ENCODE results near the gene CASQ2.

Gene CASQ2

DNA sequence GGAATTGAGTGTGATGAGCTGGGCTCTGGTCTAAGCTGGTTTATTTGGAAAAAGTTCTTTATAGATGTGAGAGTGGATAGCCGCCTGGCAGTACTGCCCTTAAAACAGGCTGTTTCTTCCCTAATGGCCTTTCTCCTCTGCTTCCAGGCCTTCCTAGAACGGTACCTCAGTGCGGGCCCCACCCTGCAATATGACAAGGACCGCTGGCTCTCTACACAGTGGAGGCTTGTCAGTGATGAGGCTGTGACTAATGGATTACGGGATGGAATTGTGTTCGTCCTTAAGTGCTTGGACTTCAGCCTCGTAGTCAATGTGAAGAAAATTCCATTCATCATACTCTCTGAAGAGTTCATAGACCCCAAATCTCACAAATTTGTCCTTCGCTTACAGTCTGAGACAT, 77.5 kb downstream of the CASQ2 start:
- DNase-seq: no peak

DNA sequence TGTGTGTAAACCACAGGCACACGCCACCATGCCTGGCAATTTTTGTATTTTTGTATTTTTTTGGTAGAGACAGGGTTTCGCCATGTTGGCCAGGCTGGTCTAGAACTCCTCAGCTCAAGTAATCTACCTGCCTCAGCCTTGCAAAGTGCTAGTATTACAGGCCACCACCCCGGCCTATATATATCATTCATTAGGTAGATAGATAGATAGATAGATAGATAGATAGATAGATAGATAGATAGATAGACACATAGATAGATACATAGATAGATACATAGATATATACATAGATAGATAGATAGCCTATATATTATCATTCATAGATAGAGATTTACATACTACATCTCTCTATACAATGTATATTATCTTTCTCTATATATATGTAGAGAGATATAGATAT, 80.8 kb downstream of the CASQ2 start:
- DNase-seq: no peak

DNA sequence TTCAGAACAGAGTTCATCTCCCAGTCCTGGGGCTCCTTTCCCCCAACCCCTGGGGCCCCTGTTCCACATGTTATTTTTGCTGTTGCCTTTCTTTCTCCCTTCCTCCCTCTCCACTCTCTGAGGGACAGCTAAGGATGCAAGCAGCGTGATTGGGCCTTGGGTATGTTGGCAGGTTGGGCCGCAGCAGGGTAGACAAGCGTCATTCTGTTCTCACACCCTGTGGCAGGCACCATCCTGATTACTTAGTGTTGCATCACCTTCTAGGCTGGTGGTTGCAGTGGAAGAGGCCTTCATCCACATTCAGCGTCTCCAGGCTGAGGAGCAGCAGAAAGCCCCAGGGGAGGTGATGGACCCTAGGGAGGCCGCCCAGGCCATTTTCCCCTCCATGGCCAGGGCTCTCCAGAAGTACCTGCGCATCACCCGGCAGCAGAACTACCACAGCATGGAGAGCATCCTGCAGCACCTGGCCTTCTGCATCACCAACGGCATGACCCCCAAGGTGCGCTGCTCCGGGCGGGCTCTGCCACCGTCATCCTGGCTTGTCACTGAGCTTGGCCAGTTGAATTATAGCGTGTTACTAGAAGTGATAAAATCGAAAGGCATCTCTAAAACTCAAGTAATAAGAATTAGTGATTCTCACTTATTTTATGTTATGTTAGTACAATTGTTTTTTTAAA, 83.3 kb downstream of the CASQ2 start:
- no peak for DNase-seq

DNA sequence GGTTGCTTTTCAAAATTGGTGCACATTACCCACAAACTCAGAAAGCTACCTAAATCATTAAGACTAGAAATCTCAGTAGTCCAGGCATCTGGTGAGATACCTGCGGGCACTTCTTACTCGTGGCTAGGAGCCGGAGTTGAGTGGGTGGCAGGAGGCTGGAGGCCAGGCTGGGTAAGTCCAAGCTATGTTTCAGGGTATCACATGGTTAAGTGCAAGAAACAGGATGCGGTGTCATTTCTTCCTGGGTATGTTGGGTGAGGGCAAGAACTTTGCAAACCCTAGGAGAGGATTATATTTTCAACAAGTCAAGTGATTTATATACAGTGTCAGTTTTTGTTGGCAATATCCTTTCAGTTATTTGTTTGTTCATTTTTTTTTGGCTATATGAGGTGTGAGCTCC, 85.7 kb downstream of the CASQ2 start:
- no peak for DNase-seq

DNA sequence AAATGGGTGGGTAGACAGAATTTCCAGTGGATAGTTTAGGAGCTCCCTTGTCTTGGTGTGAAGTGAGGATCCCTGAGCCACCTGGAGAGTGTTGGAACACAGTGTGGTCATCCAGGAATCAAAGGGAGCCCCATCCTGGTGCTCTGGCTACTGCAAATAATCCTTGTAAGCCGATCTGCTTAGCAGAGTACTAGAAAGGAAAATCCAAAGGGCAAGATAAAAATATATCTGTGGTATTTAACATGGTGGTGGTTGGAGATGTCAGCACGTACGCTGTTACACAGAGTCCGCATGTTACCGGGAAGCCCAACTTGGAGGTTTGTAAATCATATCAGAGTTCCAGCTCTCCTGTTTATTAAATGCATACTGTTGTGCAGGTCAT, 87.8 kb downstream of the CASQ2 start:
- DNase-seq: no peak

DNA sequence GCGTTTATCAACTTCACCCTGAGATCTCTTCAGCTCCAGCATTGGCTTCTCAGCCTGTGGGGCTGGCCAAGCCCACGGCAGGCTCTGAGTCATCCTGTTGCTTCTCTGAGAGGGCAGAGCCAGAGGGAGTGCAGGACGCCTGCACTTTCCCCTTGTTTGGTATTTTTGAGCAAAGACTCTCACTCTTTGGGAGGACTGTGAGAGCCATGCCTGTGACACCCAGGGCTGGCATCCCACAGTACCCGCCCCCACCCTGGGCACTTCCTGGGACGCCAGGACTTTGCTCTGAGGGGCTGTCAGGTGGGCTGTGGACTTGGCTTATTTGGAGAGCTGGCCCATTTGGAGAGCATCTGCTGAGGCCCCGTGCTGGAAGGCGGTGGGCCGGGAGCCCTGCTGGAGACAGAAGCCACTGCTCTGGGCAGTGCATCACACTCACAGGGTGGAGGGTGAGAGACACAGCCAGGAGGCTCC, 89.3 kb downstream of the CASQ2 start:
- DNase-seq: no peak

DNA sequence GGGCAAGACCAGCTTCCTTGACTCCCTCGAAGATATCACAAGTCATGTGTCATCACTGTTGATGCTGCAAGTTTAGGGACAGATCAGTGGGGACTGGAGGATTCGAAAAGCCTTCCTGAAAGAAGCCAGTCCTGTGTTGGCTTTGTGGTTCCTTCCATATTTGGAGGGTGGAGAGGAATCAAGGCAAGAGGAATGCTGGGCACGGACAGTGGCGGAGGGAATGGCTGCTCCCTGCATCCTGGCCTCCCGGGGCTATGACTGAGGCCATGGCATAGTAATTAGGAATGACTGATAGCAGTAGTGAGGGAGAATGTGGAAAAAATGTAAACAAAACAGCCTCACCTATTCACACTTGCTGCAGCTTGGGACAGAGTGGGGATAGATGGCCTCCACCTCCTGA, 90.4 kb downstream of the CASQ2 start:
- no peak for DNase-seq

DNA sequence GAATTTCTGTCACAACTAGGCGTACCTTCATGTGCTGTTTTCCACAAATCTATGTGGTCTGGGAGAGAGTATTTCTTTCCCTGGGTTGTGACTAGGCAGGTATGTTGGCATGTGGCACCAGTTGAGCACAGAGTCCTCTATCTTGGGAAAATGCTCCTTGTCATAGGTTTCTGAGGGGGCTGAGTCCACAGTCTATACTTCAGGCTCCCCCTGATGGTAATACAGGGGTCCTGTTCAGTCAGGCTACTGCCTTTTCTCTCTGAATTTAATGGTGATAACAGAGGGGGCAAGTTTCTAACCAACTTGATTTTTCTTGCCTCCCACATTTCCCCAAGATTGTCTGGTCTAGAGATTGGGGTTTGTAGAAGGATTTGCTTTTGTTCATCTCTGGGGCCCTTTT, 90.9 kb downstream of the CASQ2 start:
- DNase-seq: no peak

DNA sequence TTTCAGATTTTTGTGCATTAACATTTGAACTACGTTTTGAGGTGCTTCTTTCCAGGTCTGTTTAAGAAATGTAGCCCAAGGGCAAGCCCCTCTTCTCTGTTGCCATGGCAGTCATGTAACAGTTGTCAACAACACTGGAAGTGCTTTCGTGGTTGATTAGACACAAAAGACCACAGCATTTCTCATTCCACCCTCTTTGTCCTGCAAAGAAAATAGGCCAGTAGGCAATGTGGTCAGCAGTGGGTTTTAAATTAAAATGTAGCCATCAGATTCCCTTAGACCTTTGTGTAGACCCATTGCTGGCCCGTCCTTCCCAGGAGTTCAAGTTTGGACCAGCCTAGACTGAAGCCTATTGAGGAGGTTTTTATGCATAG, 91.3 kb downstream of the CASQ2 start:
- DNase-seq: peak; percentile 85

DNA sequence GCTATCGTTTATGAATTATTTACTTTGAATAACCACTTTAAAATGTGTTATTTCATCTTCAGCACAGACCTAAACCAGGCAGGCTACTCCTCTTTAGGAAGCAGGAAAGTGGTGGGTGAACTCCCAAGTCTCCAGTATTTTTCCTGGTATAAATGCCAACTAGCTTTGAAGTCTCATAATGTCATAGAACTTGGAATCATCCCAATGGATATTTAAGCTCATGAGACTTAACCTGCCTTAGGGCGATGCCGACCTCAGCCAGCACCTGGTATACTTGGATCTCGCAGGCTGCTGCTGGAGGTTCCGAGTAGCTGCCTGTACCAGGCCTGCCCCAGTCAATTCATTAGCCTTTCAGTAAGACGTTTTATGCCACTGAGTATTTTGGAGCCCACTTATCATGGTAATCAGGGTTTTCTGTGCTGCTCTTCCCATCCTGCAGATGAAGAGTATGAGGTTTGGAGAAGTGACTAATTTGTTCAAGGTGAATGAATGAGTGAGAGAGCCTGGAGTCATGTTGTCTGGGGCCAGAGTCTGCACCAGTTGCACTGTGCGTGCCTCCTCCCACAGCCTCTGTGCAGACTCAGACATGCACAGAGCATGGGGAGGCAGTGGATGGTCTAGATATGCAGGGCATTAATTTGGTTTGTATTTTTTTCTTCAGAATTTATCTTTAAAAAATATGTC, 91.9 kb downstream of the CASQ2 start:
- no peak for DNase-seq

DNA sequence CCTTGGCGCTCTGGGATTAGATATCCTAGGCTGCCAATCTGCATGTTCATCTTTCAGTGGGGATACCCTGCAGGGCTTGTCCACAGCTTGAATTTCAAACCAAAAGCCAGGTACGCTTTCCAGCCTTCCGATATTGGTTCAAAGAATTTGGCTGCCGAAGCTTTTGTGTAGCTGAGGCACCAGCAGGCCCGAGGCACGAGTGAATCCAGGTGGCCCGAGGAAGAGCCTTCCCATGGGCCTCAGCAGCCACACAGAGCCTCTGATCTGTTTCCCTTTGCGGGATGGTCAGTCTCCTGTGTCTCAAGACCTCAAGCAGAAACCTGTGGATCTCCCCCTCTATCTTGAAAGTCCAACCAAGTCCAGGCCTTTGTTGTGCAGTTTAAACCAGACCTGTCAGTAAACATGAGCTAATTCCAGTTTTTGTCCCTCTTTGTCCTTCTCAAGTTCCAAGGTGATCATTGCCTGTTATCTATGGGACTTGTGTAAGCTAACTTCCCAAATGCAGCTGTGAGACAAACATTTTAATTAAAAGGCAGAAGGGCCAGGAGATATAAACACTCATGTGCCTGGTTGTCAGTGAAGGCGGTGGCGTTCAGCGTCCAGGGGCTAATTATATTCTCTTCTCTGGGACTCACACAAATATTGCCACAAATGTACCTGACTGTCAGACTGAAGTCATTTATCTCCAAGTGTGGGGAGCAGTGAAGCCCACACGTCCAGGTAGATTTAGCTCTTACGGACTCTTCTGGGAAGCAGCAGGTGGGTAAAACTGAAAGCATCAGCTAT, 96.1 kb downstream of the CASQ2 start:
- DNase-seq: no peak

DNA sequence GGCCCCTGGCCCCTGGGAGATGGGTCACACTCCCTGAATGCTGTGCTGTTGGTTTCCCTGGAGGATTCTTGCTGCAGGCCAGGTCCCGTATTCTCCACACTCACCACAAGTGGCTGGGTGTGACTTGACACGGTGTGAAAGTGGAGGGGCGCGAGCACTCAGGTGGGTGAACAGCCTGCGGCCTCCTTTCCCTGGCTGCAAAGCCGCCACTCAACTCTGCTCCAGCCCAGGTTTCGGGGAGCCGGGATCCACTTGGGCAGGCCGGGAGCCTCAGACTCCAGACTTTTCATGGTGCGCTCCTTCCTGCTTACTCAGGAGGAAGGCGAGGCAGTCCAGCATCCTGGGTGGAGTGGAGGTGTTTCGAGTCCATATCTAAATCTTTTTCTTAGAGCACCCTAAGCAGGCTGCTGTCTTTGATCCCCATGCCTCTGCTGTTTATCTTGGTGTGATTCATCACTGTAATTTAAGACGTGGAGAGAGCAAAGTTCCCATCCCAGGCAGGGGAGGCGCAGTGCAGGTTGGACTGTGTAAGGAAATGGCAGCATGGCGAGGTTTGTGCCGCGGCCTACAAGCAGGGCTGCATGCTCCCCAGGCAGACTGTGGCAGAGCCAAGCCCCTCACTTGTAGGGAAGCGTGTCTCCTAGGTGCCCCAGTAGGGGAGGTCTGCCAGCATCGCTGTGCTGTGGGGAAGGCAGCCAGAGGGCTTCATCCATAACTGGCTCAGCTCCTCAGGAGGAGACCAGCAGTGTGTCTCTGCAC, 97.2 kb downstream of the CASQ2 start:
- no peak for DNase-seq

DNA sequence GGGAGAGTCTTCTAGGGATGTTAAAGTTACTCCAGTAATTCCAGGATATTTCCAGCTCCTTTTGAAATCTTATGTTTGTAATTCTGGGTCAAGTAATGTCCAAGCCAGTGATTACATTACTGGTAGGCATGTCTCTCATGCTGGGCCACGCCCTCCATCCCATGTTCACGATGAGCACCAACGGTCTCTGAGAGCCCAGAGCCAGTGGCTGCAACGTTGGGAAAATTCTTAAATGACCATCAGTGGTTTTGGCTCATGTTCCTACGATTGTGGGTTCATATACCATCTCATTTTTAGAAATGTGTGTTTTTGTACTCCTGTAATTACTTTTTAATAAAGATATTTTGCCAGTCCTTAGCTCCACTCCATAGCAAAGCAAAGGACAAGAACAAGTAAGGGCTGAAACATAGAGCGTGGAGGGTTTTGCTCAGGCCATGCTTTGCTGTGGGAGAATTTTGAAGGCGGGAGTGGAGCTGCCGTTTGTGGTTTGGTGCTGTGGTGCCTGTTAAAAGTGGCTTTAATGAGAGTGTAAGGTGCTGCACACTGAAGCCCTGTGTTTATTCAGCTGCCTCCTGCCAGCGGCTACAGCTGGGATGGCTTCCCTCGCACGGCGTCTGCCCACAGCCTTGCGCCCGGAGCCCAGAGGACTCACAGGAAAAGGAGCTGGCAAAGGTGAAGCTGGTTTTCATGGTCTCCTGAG, 97.9 kb downstream of the CASQ2 start:
- no peak for DNase-seq

DNA sequence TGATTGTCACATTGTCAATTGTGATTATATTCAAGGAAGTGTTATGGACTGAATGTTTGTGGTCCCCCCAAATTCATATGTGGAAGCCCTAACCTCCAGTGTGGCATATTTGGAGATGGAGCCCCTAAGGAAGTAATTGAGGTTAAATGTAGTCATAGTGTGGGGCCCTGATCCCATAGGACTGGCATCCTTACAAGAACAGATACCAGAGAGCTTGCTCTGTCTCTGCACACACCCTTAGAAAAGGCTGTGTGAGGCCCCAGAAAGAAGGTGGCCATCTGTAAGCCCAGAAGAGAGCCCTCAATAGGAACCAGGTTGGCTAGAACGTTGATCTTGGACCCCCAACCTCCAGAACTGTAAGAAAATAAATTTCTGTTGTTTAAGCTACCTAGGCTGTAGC, 98.6 kb downstream of the CASQ2 start:
- no peak for DNase-seq

DNA sequence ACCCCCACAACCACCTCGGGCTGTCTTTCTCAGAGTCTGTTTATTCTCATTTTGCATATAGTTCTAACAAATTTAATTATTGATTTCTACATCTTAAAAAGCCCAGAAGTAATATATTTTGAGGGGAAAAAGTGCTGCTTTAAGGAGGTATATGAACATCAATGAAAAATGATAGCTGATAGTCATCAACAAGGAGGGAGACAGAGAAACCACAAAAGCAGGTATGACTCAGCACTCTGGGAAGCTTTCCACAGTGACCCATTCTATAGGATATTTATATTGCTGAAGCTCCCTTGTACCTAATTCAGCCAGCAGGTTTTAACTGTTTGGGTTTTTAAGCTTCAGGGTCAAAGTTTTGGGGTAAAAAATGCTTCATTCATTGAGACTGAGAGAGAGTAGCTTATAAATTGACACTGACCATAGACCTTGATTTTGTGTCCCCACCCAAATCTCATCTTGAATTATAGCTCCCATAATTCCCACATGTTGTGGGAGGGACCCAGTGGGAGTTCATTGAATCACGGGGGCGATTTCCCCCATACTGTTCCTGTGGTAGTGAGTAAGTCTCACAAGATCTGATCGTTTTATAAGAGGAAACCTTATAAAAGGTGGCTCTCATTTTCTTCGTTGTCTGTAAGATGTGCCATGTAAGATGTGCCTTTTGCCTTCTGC, 99.4 kb downstream of the CASQ2 start:
- no peak for DNase-seq

DNA sequence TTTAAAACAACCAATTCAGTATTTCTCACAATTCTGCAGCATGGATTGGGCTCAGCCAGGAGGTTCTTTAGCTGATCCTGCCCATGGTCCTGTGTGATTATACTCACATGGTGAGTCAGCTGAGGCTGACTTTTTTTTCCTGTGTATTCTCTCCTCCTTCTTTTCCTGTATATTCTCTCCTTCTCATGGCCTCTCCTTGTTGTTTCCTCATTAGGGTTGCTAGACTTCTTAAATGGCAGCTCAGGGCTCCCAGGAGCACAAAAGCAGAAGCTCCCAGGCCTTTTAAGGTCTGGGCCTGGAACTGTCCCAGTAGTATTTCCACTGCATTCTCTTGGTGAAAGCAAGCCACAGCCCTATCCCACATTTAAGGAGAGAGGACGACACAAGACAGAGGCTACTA, 99.9 kb downstream of the CASQ2 start:
- DNase-seq: no peak

DNA sequence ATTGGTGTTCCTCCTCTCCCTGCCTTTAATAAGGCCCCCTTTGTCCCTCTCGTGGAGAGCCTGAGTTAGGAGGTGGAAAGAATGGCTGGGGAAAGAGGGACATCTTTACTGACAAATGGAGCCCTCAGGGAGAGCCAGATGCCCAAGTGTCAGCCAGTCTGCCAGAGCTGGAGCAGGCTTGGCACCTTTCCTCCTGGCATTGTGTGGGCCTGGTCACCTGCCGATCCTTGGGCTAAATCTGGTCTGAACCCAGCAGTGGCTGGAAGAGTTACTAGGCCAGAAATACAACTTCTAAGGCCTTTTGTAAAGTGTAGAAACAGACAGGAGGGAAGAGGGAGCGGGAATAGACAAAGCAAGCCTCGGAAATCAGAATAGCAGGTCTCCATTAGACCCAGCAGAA, 101.8 kb downstream of the CASQ2 start:
- DNase-seq: no peak

DNA sequence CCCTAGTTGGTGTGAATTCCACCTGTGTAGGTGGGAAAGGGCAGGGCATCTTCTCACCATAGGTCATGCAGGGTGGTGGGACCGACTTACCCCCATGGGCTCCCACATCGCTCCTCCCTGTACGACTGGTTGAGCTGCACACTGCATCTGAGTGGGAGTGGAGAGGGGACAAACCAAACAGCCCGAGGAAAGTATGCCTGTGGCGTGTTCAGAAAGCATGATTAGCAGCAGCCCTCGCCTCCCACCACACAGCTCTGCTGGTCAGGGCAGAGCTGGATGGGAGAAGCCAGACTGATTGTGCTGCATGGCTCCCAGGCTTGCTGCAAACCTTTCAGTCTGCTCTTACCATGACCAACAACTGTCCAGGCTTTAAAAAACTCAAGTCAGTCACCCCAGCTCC, 102.3 kb downstream of the CASQ2 start:
- no peak for DNase-seq

DNA sequence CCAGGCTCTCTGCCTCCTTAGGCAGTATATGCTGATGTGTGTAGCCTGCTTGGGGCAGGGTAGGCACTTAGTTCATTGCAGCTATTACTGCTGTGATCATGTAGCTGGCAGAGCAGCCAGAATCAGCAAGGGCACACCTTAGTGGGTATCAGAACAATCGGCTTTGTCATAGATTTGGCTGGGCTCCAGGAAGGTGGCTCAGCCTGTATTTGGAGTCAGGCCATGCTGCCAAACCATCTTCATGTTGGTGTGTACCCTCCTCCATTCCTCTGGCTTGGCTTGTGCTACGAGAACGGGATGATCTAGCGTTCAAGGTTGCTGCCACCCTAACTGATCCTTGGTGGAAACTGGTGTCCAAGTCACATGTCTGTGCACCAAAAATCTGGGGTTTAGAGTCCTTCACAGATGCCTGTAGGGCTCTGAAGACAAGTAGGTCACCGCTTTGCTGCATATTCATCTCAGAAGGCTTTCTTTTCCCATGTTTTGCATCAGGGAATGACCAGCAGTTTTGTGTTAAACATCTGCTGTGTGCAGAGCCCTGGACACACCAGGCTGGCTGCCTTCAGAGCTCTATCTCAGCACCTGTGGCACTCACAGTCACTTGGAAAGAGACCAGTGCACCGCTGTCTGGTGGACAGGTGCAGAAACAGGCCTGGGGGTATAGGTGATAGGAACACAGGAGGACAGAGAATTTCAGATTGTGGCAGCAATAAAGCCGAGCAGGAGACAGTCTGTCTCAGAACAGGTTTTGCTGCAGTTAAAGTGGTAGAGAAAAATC, 103.0 kb downstream of the CASQ2 start:
- no peak for DNase-seq

DNA sequence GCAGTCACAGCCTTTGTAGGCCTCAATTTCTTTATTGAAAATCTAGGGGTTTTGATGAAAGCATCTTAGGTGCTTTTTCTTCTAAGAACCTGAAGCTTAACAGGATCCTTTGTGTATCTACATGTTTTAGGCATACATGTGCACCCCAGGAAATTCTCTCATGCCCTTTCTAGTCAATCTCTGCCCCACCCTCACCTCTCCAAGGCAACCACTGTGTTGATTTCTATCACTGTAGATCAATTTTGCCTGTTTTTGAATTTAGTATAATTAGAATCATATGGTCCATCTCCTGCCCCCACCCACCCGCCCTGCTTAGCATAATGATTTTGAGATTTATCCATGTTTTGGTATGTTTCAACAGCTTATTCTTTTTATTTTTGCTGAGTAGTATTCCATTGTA, 107.4 kb downstream of the CASQ2 start:
- DNase-seq: no peak

DNA sequence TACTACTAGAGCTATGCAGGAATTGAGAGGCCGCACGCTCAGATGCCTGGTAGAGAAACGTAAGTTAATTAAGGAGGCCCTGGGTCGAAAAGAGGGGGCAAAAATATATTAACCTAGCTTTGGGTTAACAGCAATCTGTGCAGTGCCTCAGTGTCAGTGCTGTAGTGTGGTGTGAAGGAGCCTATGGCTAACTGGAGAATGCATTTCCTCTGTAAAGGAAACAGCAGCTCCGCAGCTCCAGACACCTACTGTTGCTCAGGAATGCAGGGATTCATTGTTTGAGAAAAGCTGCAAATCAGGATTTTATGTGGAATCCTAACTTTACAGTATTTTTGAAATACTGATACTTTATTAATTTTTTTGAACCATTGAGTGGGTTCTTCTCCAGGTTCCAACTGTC, 108.4 kb downstream of the CASQ2 start:
- DNase-seq: no peak

Measured in retina (tissue), 1 donor.